Measurements from ENCODE around the gene KCNJ10. TPM values are rescaled to one million over a fixed set of nuclear protein-coding genes. Genes with fewer than 3 reads are reported as not detected.

Gene KCNJ10
- total and polyA plus RNA-seq, 2 of the 13 experiments (the other 11 are each of a cell fraction or from before 2014, with no cell fraction given) = 4.4 to 10.3 TPM

- TF ChIP-seq, protein P1, sequence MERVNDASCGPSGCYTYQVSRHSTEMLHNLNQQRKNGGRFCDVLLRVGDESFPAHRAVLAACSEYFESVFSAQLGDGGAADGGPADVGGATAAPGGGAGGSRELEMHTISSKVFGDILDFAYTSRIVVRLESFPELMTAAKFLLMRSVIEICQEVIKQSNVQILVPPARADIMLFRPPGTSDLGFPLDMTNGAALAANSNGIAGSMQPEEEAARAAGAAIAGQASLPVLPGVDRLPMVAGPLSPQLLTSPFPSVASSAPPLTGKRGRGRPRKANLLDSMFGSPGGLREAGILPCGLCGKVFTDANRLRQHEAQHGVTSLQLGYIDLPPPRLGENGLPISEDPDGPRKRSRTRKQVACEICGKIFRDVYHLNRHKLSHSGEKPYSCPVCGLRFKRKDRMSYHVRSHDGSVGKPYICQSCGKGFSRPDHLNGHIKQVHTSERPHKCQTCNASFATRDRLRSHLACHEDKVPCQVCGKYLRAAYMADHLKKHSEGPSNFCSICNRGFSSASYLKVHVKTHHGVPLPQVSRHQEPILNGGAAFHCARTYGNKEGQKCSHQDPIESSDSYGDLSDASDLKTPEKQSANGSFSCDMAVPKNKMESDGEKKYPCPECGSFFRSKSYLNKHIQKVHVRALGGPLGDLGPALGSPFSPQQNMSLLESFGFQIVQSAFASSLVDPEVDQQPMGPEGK (CRISPR knock-in tag; IDR thresholded peaks at IDR 0.05) = peak; percentile 44
- TF ChIP-seq HIVEP1 (CRISPR knock-in tag; IDR thresholded peaks at IDR 0.05) (no peak), ZMYM3 (CRISPR knock-in tag; IDR thresholded peaks at IDR 0.05) (peak; percentile 19; the same call in 1 of the 2 replicates), FOXP4 (CRISPR knock-in tag; IDR thresholded peaks at IDR 0.05) (0 out of 2 replicates have a peak, but pooled peaks have one; percentile 48), SP5 (CRISPR knock-in tag; IDR thresholded peaks at IDR 0.05; ENCODE audit: borderline replicate concordance, low read depth) (peak; percentile 40; the same call in 1 of the 2 replicates), SOX13 (IDR thresholded peaks at IDR 0.05) (no peak), SOX13 (CRISPR knock-in tag; conservative IDR thresholded peaks at IDR 0.05 in 1 of 2, IDR thresholded peaks at IDR 0.05 in 1 of 2) (peak in 1 of 2 experiments; percentile 64; a peak in 1 of 4 replicates), HNF4A (CRISPR knock-in tag; IDR thresholded peaks at IDR 0.05) (peak; percentile 49; the same call in 1 of the 2 replicates), GFI1 (CRISPR knock-in tag; IDR thresholded peaks at IDR 0.05; ENCODE audit: borderline replicate concordance) (peak; percentile 51; the same call in 1 of the 2 replicates), HOXA3 (CRISPR knock-in tag; IDR thresholded peaks at IDR 0.05) (peak; percentile 26; the same call in 1 of the 2 replicates), SAFB2 (CRISPR knock-in tag; IDR thresholded peaks at IDR 0.05; ENCODE audit: borderline replicate concordance, low read depth) (no peak), ZNF263 (CRISPR knock-in tag; IDR thresholded peaks at IDR 0.05) (peak; percentile 96), CCAR2 (optimal IDR thresholded peaks at IDR 0.05; ENCODE audit: low read depth, low read length) (no peak)
Measured at GRCh38 chr1:160047111-160047991, 22.6 kb downstream of the KCNJ10 start (continued).

All from HepG2 (cell line).